CD4-positive, alpha-beta T cell treated with Interleukin-17A for 4 hours (primary cell): ENCODE results near the gene C2CD4D.

Experiments used
- DNase-seq: peaks from one replicate; pipeline ENCODE4 v3.0.0-alpha.2; 2020; ENCODE audit warnings: mixed read lengths

Gene C2CD4D

DNA sequence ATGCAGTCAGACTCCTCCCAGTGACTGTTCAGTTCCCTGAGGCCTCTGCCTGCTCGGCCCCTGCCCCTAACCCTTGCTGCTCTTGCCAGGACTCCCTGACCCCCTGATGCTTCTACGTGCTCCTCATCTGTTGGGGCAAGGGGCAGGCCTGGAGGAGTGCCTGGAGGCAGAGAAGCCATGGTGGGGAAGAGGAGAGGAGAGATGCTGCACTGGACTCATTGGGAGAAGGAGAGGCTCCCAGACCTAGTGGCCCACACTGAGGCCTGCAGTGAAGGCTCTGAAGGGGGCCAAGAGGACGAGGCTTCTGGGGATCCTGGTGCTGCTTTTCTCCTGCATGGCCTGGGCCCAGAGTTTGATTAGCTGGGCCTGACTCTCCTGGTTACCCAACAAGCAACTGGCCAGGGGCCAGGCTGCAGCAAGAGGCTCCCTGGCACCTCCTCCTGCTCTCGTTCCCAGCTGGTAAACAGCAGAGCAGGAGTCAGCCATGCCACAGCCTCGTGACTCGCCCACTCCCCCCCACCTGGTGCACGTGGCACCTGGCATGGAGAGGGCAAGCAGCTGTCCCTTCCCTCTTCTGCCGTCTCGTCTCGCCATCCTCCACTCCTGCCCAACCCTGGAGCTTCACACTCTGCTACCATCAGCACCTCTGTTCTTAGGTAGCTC, 7.2 kb downstream of the C2CD4D start:
- DNase-seq: no peak

DNA sequence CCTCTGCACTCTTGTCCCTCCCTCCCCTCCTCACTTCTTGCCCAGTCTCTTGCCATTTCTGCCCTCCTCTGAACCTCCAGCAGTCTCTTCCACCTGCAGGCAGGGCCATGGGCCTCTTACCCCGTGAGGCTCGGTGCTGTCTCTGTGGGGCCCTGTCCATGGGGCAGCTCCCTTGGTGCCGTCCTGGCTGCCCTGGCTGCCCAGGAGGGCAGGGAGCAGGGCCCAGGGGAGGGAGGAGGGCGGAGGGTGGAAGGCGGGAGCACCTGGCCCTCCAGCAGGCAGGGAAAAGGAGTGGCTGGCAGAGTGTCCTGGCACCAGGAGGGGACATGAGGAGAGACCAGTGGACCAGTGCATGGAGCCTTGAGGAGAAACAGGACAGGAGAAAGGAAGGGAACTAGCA, 8.0 kb downstream of the C2CD4D start, which contains the start of gene RORC:
Gene RORC, minus strand, starts transcription at position 198 of the 400 bp plus-strand sequence. Its CDS starts 38 bp downstream, at position 160.
- no peak for DNase-seq

DNA sequence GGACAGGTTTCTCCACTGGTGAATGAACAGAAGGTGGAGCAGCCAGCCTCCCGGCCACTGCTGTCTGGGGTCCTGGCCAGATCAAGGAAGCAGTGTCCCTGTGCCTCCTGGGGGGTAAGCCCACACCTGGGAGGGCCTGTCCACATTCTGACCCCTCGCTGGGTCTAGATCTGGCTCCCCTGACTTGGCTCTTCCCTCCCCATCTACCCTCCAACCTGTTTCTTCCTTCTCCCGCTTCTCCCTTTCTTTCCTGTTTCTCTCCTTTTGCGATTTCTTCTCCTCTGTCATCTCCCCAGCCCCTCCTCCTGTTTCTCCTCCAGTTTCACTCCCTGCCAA, 8.4 kb downstream of the C2CD4D start:
- DNase-seq: no peak

DNA sequence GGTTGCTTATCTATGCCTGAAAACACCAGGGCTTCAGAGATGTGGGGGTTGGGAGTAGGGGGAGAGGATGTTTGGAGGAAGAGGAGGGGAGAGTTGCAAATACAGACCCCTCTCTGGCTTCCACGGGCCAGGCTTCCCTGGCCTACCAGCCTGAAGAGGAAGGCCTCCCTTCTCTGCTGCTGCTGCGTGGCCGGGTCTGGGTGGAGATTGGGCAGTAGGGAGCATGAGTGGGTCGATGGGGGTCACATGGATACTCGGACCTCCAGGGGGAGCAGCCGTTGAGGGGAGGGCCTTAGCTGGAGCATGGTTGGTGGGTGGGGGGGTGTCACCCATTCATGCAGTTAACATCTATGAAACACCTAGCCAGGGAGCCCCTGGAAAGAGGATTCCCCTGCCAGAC, 9.6 kb downstream of the C2CD4D start:
- DNase-seq: no peak

GRCh38 chr1:151829352-151830046, 10.1 kb downstream of the C2CD4D start:
- DNase-seq: no peak

DNA sequence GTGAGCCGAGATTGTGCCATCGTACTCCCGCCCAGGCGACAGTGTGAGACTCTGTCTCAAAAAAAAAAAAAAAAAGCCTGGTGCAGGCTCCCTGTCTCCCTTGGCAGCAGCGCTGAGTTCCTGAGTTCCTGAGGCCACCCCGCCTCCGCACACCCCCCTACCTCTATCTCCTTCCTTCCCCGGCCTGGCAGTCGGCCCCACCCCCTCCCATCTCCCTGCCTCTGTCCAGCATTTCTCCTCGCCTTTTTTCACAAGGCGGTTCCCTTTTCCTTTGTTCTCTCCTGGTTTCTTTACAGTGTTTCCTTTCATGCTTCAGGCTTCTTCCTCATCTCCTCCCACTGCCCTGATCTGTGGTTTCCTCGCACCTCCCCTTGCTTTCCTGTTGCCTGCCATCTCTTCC, 10.7 kb downstream of the C2CD4D start:
- peak; percentile 39 for DNase-seq

GRCh38 chr1:151827853-151828252, 11.8 kb downstream of the C2CD4D start:
- DNase-seq: peak; percentile 44

- peak; percentile 35 for DNase-seq
These were observed 13.6 kb downstream of the C2CD4D start for GRCh38 chr1:151825751-151826660.

DNA sequence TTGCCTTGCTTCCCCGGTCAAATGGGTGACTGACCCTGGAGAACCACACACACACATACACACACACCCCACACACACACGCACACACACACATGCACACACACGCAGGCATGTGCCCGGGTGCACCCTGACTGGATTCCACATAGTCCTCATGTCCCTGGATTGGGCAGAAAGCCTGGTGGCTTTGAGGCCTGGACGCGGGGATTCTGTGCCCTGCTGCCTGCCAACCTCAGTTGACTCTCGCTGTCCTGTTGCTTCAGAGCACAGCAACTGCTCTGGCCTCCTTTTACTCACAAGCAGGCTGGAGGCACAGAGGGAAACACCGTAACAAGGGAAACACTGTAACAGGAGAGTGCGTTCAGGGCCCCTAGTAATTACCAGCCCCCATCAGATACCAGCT, 14.4 kb downstream of the C2CD4D start:
- no peak for DNase-seq

DNA sequence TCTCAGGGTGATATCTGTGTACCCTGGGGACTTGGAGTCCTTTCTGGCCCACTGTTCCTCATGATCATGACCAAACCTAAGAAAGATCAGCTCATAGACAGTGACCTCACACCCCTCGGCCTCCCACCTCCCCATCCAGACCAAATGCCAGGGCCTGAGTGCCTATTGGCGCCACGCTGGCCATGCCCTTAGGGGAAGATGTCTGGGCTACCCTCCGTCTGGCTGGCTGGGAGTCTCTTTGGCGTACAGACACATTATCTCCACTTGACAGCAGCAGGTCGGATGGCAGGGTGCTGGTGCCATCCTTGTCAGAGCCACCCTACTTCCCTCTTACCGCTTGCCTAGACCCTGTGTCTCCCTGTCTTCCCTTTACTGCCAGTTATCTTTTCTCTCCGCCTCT, 16.4 kb downstream of the C2CD4D start:
- DNase-seq: no peak

- peak; percentile 40 for DNase-seq
These were observed 17.2 kb downstream of the C2CD4D start for GRCh38 chr1:151822404-151822803.

- DNase-seq: peak; percentile 40
These were observed 18.7 kb downstream of the C2CD4D start for GRCh38 chr1:151820940-151821339.

DNA sequence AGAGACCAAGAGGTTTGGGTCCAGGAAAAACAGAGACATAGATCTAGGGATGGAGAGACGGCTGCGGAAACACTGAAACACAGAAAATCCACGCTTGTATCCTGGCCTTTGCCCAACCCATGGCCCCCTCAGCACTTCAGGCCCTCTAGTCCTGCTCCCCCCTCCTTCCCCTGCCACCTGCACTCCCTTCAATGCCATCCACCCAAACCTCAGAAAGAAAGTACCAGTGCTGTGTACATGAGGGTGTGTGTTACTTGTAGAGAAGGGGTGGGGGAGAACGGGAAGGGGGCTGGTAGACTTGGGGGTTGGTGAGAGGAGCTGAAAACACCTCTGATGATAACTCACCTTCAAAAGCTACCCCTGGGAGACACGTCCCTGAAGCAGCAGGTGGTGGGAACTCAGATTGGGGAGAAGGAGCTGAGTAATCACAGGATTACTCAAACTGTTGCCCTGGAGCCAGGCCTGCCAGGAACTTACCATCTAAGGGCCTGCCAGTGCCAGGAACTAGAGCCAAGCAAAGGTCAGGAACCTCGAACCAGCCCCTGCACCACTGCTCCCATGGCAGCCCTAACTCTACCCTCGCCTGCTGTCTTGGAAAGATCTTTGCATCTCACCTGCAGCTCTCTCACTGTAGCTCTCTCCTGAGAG, 19.5 kb downstream of the C2CD4D start:
- no peak for DNase-seq

- no peak for DNase-seq
These were observed 20.3 kb downstream of the C2CD4D start for GRCh38 chr1:151819227-151819835.

- no peak for DNase-seq
These were observed 22.3 kb downstream of the C2CD4D start for GRCh38 chr1:151817353-151817730.

GRCh38 chr1:151816548-151817352, 22.9 kb downstream of the C2CD4D start:
- DNase-seq: no peak

GRCh38 chr1:151815716-151816327, 23.8 kb downstream of the C2CD4D start:
- peak; percentile 69 for DNase-seq

DNA sequence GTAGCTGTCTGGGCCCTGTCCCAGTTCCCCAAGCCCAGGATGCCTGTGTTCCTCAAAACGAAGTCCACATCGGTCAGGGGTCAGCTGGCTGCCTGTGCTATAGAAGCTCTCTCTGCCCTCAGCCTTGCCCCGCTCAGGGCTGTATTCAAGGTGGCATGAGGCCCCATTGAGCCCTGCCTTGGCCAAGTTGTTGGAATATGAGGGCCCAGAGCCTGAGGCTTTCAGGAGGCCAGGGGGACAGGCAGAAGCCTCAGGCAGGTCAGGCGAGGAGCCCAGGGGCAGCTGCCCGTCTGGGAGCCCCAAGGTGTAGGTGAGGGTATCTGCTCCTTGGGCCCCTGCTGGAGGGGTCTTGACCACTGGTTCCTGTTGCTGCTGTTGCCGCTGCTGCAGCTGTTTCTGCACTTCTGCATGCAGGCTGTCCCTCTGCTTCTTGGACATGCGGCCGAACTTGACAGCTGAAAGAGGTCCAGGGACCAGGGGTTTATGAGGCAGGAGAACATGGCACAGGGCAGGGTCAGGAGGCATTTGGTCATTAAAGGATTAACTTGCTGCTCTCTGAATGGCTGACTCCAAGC, 24.6 kb downstream of the C2CD4D start:
- DNase-seq: no peak

DNA sequence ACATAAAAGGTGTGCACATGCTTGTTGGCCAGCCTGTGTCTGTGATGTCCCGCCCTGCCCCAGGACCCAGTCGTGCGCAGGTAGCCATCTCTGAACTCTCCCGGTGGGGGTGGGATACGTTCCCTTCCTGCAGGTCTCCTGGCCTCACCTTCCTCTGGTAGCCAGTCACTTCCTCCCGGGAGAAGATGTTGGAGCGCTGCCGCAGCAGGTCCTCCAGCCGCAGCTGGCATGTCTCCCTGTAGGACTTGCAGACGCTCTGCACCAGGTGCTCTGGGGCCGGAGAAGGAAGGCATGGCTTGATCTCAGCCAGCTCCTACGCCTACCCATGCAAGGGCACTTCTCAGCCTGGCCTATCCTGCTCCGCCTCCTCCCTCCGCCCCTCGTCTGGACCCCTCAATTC, 25.2 kb downstream of the C2CD4D start:
- no peak for DNase-seq

DNA sequence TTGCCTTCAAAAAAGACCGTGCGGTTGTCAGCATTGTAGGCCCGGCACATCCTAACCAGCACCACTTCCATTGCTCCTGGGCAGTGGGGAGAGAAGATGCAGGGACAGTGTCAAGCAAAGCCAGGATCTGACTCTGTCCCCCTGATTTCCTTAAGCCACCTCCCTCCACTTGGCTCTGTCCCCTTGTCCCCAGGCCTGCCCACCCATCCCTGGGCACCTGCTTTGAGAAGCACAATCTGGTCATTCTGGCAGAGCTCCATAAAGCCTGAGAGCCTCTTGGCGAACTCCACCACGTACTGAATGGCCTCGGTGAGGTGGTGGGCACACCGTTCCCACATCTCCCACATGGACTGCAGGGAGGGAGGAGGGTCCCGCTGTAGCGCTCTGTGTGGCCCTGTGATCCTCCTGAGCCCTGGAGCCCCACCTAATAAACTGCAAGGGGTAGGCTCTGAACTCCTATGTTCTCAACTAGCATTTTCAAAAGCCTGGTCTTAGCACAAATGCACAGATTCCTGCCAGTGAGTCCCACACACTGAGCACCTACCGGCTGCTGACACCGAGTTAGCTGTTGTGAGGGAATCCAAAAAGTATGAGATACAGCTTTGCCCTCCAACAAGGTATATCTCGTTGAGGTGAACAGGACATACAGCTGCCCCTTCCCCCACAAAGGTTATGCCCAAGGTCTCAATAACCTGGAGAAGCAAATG, 26.2 kb downstream of the C2CD4D start:
- DNase-seq: no peak
